Stomach (tissue), 9 donors: Measurements from ENCODE around the gene MUSTN1. TPM values are rescaled to one million over a fixed set of nuclear protein-coding genes. Genes with fewer than 3 reads are reported as not detected.

ENCODE experiments used
- DNase-seq, 2 donors: peaks; one replicate each; pipeline versions ENCODE4 v3.0.0 to v3.0.0-alpha.2; 2013 to 2019
- H3K27ac ChIP-seq, 5 donors: fragments of 200-600 bp in 4 of 5; sonication (generic) in 4 of 5; one replicate each; pipeline ENCODE4 v1.5.1; 2013 to 2019; ENCODE audit warnings: mild to moderate bottlenecking in 1 of 5, moderate library complexity in 1 of 5
- H3K27me3 ChIP-seq, 3 donors: fragments of 200-600 bp; sonication (generic); one replicate each; pipeline ENCODE4 v1.5.1; 2017 to 2019; ENCODE audit warnings: mixed run types in 1 of 3
- H3K36me3 ChIP-seq, 4 donors: fragments of 200-600 bp; sonication (generic); 1 replicate in 3 of 4; 2 replicates in 1 of 4; pipeline ENCODE4 v1.5.1; 2016 to 2019
- H3K4me1 ChIP-seq, 4 donors: fragments of 200-600 bp; sonication (generic); one replicate each; pipeline ENCODE4 v1.5.1; 2016 to 2019
- H3K4me3 ChIP-seq, 4 donors: fragments of 200-600 bp; sonication (generic) in 3 of 4; one replicate each; pipeline ENCODE4 v1.5.1; 2016 to 2019; ENCODE audit warnings: mild to moderate bottlenecking in 1 of 4
- H3K9me3 ChIP-seq, 4 donors: fragments of 200-600 bp; sonication (generic); one replicate each; pipeline ENCODE4 v1.5.1; 2016 to 2019
- CTCF ChIP-seq, 7 experiments: fragments of 450-650 bp in 4 of 7; fragments of 200-600 bp in 3 of 7; sonication (generic) in 3 of 7; IDR thresholded peaks; one replicate each; pipeline ENCODE4 v1.5.1; 2016 to 2019; ENCODE audit warnings: antibody characterized with exemption in 7 of 7, control low read depth in 2 of 7, mild to moderate bottlenecking in 1 of 7
- EP300 ChIP-seq: sonication (generic); formaldehyde crosslinking; IDR thresholded peaks from one replicate; pipeline ENCODE4 v1.6.1; 2017; ENCODE audit warnings: antibody characterized with exemption
- POLR2A ChIP-seq, 4 donors: fragments of 450-650 bp; IDR thresholded peaks; one replicate each; pipeline ENCODE4 v1.6.1; 2016; ENCODE audit warnings: antibody characterized with exemption in 4 of 4, control low read depth in 2 of 4, mild to moderate bottlenecking in 1 of 4, moderate library complexity in 1 of 4
- POLR2AphosphoS5 ChIP-seq, 3 donors: sonication (generic); formaldehyde crosslinking; IDR thresholded peaks; one replicate each; pipeline ENCODE4 v1.6.1; 2016; ENCODE audit warnings: antibody characterized with exemption in 3 of 3
- WGBS, 5 donors: extraction: QIAGEN DNeasy Blood & Tissue Kit in 3 of 5; methylation state at CpG; one replicate each; pipeline versions ENCODE4 v1.1.5 to v1.1.7; 2013 to 2018; 5-methylcytosine and 5-hydroxymethylcytosine counted together
- intact Hi-C: fragments of 100-400 bp; cut with DNase I; formaldehyde crosslinking; loops from one replicate; pipeline ENCODE4 v1.15.1; 2023; ENCODE audit warnings: low total_unique reads
- polyA plus RNA-seq, 3 donors: library from polyadenylated mRNA; stranded (reverse); fragments of 200-250 nt; gene quantifications; one replicate each; pipeline ENCODE4 v1.2.3, GENCODE V29; 2013
- total RNA-seq, 5 donors: library from RNA; depleted of rRNA; stranded (reverse); fragments of >200 nt; gene quantifications; one replicate each; pipeline versions ENCODE4 v1.1.0 to v1.2.3, GENCODE V29; 2014 to 2016
- donor health status: healthy with polysubstance abuse.
- donor health status: Bipolar disorder and iron deficiency.
- donor health status: healthy.

The MUSTN1 gene
- total and polyA plus RNA-seq, 8 donors = 1.8 to 45.5 (median 15.4) TPM; not detected in 2

- Histone ChIP-seq H3K36me3 (peaks cover 26 to 70% (median 64%) of the 10 kb centered on the region in 4 donors), H3K4me1 (peaks cover 27 to 40% (median 32%) of the 10 kb centered on the region in 4 donors), H3K9me3 (no peaks in the 10 kb centered on the region), H3K27ac (peak overlapping the region in 1 of 5 donors; percentile 37), H3K4me3 (no peak overlapping the region), H3K27me3 (no peaks in the 10 kb centered on the region)
- no peak for TF ChIP-seq CTCF (IDR thresholded peaks at IDR 0.05)
- TF ChIP-seq EP300 = no peak
- intact Hi-C loops = no loop called here
- WGBS, 5 donors = 87 to 93% (median 92%) methylated on average over 7 of the region's 7 CpGs
- DNase-seq = no peak
Observed at GRCh38 chr3:52847726-52848125, 12.9 kb upstream of the MUSTN1 start.

GRCh38 chr3:52847241-52847640 is 12.4 kb upstream of the MUSTN1 start:
- intact Hi-C loops = no loop called here
- Histone ChIP-seq H3K36me3 (peaks cover 25 to 70% (median 65%) of the 10 kb centered on the region in 4 donors), H3K27ac (peak overlapping the region in 2 of 5 donors; percentile 5 to 74), H3K4me1 (peaks cover 27 to 44% (median 35%) of the 10 kb centered on the region in 4 donors), H3K9me3 (no peaks in the 10 kb centered on the region), H3K4me3 (no peak overlapping the region), H3K27me3 (no peaks in the 10 kb centered on the region)
- 93 to 97% (median 96%) methylated on average over 6 of the region's 6 CpGs for WGBS, 5 donors
- TF ChIP-seq CTCF (IDR thresholded peaks at IDR 0.05) (no peak), POLR2A (IDR thresholded peaks at IDR 0.05) (no peak), POLR2AphosphoS5 (IDR thresholded peaks at IDR 0.05) (no peak), EP300 (no peak)
- DNase-seq = no peak

- 69 to 80% (median 75%) methylated on average over 15 of the region's 15 CpGs for WGBS, 5 donors
- Histone ChIP-seq H3K27ac (peak overlapping the region in 4 of 5 donors; percentile 69 to 76 (median 74)), H3K4me1 (peaks cover 27 to 48% (median 37%) of the 10 kb centered on the region in 4 donors), H3K9me3 (no peaks in the 10 kb centered on the region), H3K36me3 (peaks cover 17 to 70% (median 65%) of the 10 kb centered on the region in 4 donors), H3K4me3 (no peak overlapping the region), H3K27me3 (no peaks in the 10 kb centered on the region)
- TF ChIP-seq POLR2AphosphoS5 (IDR thresholded peaks at IDR 0.05) = peak in 1 of 3 donors; percentile 5
- TF ChIP-seq EP300 = no peak
- intact Hi-C loops = no loop called here
- DNase-seq = no peak
Observed at GRCh38 chr3:52846432-52846965, 11.7 kb upstream of the MUSTN1 start.

- Histone ChIP-seq H3K36me3 (peaks cover 12 to 70% (median 65%) of the 10 kb centered on the region in 4 donors), H3K9me3 (no peaks in the 10 kb centered on the region), H3K27ac (peak overlapping the region; percentile 29 to 76 (median 74)), H3K27me3 (no peaks in the 10 kb centered on the region), H3K4me1 (peaks cover 27 to 48% (median 37%) of the 10 kb centered on the region in 4 donors), H3K4me3 (no peak overlapping the region)
- TF ChIP-seq POLR2AphosphoS5 (IDR thresholded peaks at IDR 0.05) = no peak
- peak in 4 of 7 experiments; percentile 28 to 57 (median 46) for TF ChIP-seq CTCF (IDR thresholded peaks at IDR 0.05)
- no peak for DNase-seq
- intact Hi-C loops = no loop called here
- 54 to 73% (median 59%) methylated on average over 7 of the region's 7 CpGs for WGBS, 5 donors
Observed at GRCh38 chr3:52845691-52846431, 11.0 kb upstream of the MUSTN1 start.
